ENCODE results near the gene NMNAT1. TPM values are rescaled to one million over a fixed set of nuclear protein-coding genes. Genes with fewer than 3 reads are reported as not detected.

NMNAT1 gene
- total RNA-seq, 1 donor from 2014 or later: 7.9 TPM

DNA sequence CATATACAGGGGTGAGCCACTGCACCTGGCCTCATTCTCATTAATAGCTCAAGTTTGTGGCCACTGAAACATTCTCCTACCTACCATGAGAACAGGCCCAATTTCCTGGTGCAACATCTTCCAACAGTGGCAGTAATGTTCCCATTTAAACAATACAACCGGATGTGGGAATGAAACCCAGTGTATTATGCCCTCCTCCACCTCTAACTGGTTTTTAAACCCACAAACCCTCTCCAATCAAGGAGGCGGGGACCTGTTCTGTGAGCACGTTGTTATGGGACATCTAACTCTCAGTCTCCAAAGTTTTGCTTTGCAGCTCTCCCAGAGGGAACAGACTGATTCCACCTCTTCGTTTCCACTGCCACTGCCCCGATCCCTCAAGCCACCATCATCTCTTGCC lies 35.8 kb upstream of the NMNAT1 start:
- intact Hi-C loops (cut with DNase I): no loop called here
- peaks cover 5 to 16% of the 10 kb centered on the region in 2 donors for H3K4me1 ChIP-seq
- no peak overlapping the region for H3K4me3 ChIP-seq
- no peak for DNase-seq (ENCODE audit: low spot score in 2 of 2)
- no peak overlapping the region for H3K27ac ChIP-seq
- H3K27me3 ChIP-seq: no peaks in the 10 kb centered on the region
- TF ChIP-seq, protein P1, sequence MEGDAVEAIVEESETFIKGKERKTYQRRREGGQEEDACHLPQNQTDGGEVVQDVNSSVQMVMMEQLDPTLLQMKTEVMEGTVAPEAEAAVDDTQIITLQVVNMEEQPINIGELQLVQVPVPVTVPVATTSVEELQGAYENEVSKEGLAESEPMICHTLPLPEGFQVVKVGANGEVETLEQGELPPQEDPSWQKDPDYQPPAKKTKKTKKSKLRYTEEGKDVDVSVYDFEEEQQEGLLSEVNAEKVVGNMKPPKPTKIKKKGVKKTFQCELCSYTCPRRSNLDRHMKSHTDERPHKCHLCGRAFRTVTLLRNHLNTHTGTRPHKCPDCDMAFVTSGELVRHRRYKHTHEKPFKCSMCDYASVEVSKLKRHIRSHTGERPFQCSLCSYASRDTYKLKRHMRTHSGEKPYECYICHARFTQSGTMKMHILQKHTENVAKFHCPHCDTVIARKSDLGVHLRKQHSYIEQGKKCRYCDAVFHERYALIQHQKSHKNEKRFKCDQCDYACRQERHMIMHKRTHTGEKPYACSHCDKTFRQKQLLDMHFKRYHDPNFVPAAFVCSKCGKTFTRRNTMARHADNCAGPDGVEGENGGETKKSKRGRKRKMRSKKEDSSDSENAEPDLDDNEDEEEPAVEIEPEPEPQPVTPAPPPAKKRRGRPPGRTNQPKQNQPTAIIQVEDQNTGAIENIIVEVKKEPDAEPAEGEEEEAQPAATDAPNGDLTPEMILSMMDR (IDR thresholded peaks at IDR 0.05): no peak
- no peaks in the 10 kb centered on the region for H3K9me3 ChIP-seq
- H3K36me3 ChIP-seq: no peaks in the 10 kb centered on the region

DNA sequence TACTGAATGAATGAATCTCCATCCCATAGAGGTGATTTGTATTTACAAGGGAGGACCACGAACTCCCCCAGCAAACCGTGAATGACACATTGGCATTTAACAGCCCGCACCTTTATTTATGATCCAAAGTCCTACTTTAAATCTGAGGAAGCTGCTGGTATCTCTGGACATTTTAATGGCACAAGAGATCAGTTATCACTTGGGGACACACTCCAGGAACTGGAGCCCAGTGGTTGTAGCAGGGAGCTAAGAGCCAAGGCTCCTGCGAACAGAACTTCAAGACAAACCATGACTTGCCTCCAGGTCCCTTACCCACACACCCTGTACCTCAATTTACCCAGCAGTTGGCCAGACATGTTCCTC lies 34.4 kb upstream of the NMNAT1 start:
- H3K4me3 ChIP-seq: peak overlapping the region; percentile 93 to 99
- intact Hi-C loops (cut with DNase I): no loop called here
- no peaks in the 10 kb centered on the region for H3K36me3 ChIP-seq
- H3K27me3 ChIP-seq: no peaks in the 10 kb centered on the region
- peaks cover 5 to 16% of the 10 kb centered on the region in 2 donors for H3K4me1 ChIP-seq
- no peaks in the 10 kb centered on the region for H3K9me3 ChIP-seq
- TF ChIP-seq, protein P1 (IDR thresholded peaks at IDR 0.05): no peak
- peak overlapping the region in 1 of 2 donors; percentile 58 for H3K27ac ChIP-seq
- DNase-seq (ENCODE audit: low spot score in 2 of 2): no peak

DNA sequence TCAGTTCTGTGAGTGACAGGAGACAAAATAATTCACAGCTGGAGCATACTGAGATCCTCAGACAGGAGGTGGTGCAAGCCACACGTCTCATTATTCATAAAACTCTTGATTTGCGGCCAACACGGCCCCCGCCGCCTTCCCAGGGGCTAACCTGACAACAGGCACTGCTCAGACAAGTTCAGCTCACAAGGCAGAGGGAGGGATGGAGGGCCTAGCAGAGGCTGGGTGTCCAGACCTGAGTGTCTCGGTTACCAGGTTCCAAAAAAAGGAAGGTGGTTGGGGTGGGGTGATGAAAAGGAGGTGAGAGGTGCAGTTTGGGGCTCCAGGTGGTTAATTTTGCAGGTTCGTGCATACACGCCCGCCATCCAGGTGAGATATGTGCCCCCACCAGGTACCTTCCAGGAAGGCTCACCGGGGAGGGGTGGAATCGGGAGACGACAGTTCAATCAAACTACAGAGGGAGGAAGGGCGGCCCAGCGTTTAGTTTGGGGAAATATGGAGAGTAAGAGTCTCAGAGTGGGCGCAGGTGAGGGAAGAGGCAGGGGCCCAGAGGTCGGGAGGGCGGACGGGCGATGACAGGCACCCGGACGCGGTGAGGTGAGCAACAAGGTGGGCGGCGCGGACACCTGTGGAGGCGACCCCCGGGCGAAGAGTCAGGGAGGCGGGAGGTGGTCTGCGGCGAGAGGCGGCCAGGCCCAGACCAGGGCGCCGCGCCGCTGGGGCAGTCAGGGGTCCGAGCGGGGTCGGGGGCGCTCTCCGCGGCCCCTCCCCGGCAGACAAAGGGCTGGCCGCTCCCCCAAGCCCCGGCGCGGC lies 33.8 kb upstream of the NMNAT1 start:
- peaks cover 5 to 16% of the 10 kb centered on the region in 2 donors for H3K4me1 ChIP-seq
- intact Hi-C loops (cut with DNase I): loop anchor here (1.0 to 5.0 kb wide), 5 partner anchors 9 to 322 kb away; partner anchors contain the start of genes KIF1B, LZIC, NMNAT1 and TMEM201
- TF ChIP-seq, protein P1 (IDR thresholded peaks at IDR 0.05): peak in 1 of 3 experiments; percentile 3
- no peaks in the 10 kb centered on the region for H3K27me3 ChIP-seq
- H3K4me3 ChIP-seq: peak overlapping the region; percentile 93 to 99
- peak in 1 of 2 donors; percentile 65 for DNase-seq (ENCODE audit: low spot score in 2 of 2)
- H3K27ac ChIP-seq: peak overlapping the region; percentile 58 to 77
- H3K9me3 ChIP-seq: no peaks in the 10 kb centered on the region
- no peaks in the 10 kb centered on the region for H3K36me3 ChIP-seq

DNA sequence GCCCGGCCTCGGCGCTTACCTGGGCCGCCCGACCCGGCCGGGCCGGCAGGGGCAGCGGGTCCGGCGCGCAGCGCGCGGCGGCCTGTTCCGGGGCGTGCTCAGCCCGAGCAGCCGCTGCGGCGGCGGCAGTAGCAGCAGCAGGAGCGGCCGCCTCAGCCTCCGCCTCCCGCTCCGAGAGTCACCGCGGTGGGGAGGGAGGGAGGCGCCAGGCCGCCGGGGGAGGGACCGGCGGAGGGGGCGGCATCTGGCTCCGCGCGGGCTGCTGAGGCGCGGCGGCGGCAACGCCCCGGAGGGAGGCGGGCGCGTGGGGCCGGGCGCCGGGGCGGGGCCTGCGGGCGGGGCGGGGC lies 33.2 kb upstream of the NMNAT1 start, which contains the start of gene CTNNBIP1:
CTNNBIP1 (minus strand) TSS at position 194 of the 347 bp plus-strand sequence. CDS start 38,205 bp downstream, outside the sequence.
- Histone ChIP-seq H3K27ac (peak within 1 kb of the TSS; percentile 80 to 92), H3K27me3 (no peaks in the 10 kb centered on the region), H3K4me1 (peaks cover 5 to 16% of the 10 kb centered on the region in 2 donors), H3K4me3 (peak within 1 kb of the TSS; percentile 93 to 99), H3K36me3 (no peaks in the 10 kb centered on the region), H3K9me3 (no peaks in the 10 kb centered on the region)
- no peak for DNase-seq (ENCODE audit: low spot score in 2 of 2)
- intact Hi-C loops (cut with DNase I): loop anchor here (1.0 to 5.0 kb wide), 5 partner anchors 10 to 323 kb away; partner anchors contain the start of genes KIF1B, LZIC, NMNAT1 and TMEM201
- TF ChIP-seq, protein P1 (IDR thresholded peaks at IDR 0.05): no peak

DNA sequence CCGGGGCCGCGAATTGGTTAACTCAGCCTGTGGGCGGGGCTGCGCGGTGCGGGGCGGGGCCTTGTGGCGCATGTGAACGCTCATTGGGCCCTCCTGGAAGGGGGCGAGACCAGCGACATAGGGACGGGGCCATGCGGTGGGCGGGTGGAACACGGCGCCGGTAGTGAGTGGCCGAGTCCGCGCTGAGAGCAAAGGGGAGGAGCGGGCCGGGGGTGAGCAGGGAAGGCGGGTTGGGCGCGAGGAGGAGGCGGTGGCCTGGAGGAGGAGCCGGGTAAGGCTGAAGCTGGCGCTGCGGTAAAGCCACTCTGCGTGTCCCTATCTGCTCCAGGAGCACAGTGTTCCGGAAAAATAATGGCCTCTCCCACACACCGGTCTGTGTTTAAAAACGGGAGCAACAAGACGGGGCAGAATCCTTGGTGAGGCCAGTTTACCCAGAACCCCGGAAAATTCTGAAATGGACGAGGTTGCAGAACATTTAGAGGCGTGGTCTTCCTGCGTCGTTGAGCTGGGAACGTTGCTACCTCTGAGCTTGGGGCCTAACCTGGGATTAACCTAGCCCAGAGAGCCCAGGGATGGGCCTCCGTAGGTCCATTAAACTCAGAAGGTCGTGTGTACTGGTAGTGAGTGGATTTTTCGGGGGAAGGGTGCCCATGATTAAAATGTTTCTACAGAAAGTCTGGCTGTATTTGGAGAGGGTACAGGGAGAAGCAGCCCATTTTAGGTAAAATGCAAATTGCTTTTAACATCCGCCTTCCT lies 32.7 kb upstream of the NMNAT1 start:
- TF ChIP-seq, protein P1 (IDR thresholded peaks at IDR 0.05): no peak
- H3K9me3 ChIP-seq: no peaks in the 10 kb centered on the region
- peaks cover 5 to 16% of the 10 kb centered on the region in 2 donors for H3K4me1 ChIP-seq
- no peaks in the 10 kb centered on the region for H3K36me3 ChIP-seq
- H3K27ac ChIP-seq: peak overlapping the region; percentile 80 to 92
- intact Hi-C loops (cut with DNase I): loop anchor here (1.0 to 5.0 kb wide), 5 partner anchors 10 to 323 kb away; partner anchors contain the start of genes KIF1B, LZIC, NMNAT1 and TMEM201
- peak overlapping the region; percentile 64 to 65 for H3K4me3 ChIP-seq
- peak; percentile 99 to 100 for DNase-seq (ENCODE audit: low spot score in 2 of 2)
- H3K27me3 ChIP-seq: no peaks in the 10 kb centered on the region

All from ascending aorta (tissue), 2 donors.